GM19463 (cell line): ENCODE measurements around the gene TMEM119.
A peak's percentile ranks its signal among the peaks of the same experiment; 100 is the strongest.

Experiments used
- ATAC-seq: cut with Tn5 transposase; IDR thresholded peaks from one replicate; pipeline ENCODE4 v1.9.1; 2021; ENCODE audit warnings: mild to moderate bottlenecking, moderate library complexity; ENCODE audit not compliant: unreplicated experiment

Gene TMEM119

GRCh38 chr12:108618079-108618952, 20.4 kb upstream of the TMEM119 start:
- peak; percentile 25 for ATAC-seq

DNA sequence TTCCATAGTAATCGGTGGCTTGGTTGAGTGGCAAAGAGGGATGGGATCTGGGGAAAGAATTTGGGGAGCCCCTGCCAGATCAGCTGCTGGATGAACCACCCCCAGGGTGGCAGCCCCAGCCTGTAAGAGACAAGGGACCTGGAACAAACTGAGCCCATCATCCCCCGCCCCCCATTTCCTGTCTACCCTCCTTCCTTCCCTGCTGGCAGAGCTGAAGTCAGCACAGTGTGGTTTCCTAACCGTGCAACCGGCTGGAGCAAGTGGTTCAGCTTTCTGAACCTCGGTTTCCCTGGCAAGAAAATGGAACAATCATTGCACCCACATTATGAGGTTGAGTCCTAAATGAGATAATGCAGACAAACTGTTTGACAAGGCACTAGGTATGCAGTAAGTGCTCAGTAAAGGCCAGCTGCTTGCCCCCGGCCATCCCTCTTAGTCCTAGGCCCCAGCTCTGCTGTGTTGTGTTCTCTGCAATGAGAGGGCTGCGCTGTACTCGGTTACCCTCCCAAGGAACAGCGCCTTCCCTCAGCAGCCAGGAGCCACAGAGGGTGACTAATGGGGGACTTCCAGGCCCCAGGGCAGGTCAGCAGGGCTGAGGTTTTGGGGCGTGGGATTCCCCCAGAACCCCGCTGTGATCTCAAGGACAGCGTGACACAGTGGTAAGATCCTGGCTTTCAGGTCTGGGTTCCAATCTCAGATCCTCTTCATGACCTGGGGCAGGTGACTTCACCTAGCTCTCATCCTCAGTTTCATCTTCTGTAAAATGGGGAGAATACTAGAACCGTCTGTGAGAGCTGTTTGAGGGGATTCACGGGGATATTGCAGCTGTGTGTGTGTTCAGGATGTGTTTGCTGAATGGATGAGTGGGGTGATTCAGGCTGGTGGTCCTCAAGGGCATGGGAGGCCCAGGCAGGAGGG, 19.3 kb upstream of the TMEM119 start:
- ATAC-seq = peak; percentile 82

DNA sequence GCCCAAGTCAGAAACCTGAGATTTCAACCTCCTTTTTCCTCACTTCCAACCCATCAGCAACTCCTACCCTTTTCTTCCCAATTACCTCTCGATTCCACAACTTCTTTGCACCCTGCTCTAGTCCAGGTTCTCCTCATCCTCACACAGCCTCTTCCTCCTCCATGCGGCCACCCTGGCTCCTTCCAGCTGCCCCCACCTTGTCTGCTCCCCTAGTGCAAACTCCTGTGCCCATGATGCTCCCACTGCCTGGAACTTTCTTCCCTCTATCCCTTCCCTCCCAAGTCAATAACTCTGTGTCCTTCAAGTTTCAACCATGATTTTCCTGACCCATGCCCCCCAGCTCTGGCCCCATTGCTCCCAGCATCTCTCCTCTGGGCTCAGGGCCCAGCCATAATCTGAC, 18.5 kb upstream of the TMEM119 start:
- ATAC-seq = no peak

GRCh38 chr12:108615918-108616317, 18.0 kb upstream of the TMEM119 start:
- no peak for ATAC-seq

DNA sequence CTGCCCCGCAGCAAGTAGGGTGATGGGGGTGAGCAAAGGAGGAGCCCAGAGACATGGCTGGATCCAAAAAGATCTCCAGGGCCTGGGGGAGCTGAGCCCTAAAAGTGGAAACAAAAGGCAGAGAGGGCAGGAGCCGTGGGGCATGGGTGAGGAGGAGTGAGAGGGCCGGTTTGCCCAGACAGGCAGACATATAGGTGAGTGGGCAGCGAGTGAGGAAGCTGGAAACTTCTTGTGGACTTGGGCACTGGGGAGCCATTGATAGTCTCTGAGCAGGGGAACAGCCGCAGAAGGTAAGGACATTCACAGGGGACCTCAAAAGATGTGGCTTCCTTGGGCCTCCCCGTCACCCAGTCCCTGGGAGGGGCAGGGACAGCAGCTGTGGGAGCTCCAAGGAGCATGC, 16.8 kb upstream of the TMEM119 start:
- no peak for ATAC-seq

DNA sequence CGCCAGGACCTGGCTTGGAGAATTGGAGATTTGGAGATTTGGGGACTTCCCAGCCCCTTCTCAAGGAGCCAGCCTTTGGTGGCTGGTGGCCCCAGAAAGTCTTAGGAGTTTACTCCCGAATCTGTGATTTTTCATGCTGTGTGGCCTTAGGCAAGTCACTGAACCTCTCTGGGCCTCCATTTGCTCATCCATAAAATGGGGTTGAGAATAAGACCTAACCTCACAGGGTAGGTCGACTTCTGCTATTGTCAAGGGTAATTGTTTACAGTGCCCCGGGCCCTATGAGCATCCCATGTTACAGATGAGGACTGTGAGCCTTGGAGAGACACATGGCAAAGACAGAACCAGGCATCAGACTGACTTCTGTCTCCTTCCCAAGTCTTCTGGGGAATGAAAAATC, 16.2 kb upstream of the TMEM119 start:
- no peak for ATAC-seq

GRCh38 chr12:108613548-108613947, 15.7 kb upstream of the TMEM119 start:
- ATAC-seq = no peak

- ATAC-seq = no peak
Measured at GRCh38 chr12:108612788-108613282, 15.0 kb upstream of the TMEM119 start.

GRCh38 chr12:108611884-108612415, 14.1 kb upstream of the TMEM119 start:
- no peak for ATAC-seq

- no peak for ATAC-seq
Measured at GRCh38 chr12:108610856-108611605, 13.1 kb upstream of the TMEM119 start.

GRCh38 chr12:108610336-108610815, 12.5 kb upstream of the TMEM119 start:
- ATAC-seq = no peak

DNA sequence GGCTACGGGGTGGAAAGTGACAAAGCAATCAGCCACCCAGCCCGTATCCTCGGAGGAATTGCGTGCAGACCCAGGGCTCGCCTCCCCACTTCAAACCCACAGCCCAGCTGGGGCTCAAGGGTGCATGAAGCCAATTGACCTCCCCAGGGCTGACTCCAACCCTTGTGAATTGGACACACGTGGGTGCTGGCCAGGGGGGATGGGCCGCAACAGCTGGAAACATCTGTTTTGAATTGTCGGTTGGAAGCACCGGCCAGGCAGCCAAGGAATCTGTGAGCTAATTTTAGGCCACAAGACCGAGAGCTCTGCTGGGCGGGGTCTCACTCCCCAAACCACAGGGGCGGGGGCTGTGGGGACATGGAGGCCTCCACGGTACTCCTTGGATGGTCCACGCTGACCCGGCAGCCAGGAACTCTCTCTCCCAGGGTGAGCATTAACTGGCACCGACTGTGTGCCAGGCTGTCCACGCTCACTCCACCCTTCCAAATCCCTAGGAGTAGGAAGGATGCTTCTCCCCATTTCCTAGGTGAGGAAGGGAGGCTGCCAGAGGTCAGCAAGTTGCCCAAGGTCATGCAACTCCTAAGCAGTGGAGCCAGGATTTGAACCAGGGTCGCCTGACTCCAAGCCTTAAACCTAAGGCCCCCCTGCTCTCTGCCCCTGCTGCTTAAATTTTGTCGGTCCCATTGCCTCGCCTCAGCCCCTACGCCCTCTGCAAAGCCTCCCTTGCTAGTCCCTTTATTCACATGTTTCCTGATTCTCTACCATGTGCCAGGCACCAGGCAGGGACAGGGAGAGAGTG, 11.9 kb upstream of the TMEM119 start:
- ATAC-seq = peak; percentile 62

DNA sequence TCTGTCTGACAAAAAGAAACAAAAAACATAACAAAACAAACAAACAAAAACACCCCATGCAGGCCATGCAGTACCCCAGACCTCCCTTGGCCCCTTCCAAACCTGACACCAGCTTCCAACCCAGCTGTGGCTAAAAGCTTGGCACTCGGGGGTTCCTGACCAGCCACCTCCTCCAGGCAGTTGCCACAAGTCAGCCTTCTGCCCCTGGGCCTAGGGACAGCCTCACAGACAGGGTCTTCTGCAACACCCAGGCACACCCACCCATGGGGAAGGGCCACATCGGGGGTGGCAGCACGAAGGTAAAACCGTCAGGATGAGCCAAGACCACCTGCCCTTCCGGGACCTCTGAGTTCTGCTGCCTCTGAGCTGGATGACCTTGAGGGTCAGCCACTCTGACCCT, 10.7 kb upstream of the TMEM119 start:
- ATAC-seq = no peak

DNA sequence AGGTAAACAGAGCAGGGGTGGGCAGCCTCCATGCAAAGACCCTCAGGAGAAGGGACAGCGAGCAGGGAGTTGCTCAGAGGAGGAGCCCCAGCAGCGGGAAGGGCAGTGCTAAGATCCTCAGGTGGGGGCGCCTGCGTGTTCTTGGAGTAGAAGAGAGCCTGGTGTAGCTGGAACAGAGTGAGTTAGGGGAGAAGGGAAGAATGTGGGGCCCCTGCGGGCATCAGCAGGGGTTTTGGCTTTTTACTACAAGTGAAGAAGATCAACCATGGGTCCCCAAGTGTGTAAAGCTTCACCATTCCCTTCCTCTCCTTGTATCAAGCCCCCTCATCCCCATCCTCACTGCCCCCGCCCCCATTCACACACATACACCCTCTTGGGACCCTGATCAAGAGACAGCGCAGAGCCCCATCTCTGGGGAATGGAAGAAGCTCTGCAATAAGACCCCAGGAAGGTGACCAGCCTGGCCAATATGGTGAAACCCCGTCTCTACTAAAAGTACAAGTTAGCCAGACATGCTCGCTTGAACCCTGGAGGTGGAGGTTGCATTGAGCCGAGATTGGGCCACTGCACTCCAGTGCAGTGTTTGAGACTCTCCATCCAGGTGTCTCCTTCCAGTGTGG, 10.2 kb upstream of the TMEM119 start:
- no peak for ATAC-seq

- no peak for ATAC-seq
Measured at GRCh38 chr12:108606492-108606891, 8.6 kb upstream of the TMEM119 start.

GRCh38 chr12:108605690-108606406, 8.0 kb upstream of the TMEM119 start:
- ATAC-seq = no peak

GRCh38 chr12:108605000-108605689, 7.3 kb upstream of the TMEM119 start:
- no peak for ATAC-seq
